Suprapubic skin (tissue), 3 donors: ENCODE measurements around the gene NIP7.

ENCODE experiments used
- CTCF ChIP-seq, 2 donors: fragments of 200-600 bp in 1 of 2; fragments of 450-650 bp in 1 of 2; sonication (generic) in 1 of 2; IDR thresholded peaks; one replicate each; pipeline ENCODE4 v1.5.1; 2016 to 2019; ENCODE audit warnings: antibody characterized with exemption in 2 of 2, mild to moderate bottlenecking in 1 of 2, moderate library complexity in 1 of 2
- POLR2AphosphoS5 ChIP-seq, 3 donors: sonication (generic); formaldehyde crosslinking; IDR thresholded peaks; one replicate each; pipeline ENCODE4 v1.6.1; 2017; ENCODE audit warnings: antibody characterized with exemption in 3 of 3

GRCh38 chr16:69318177-69318910 lies 21.2 kb upstream of the NIP7 start:
- TF ChIP-seq CTCF (IDR thresholded peaks at IDR 0.05) (no peak), POLR2AphosphoS5 (IDR thresholded peaks at IDR 0.05) (no peak)
